GM06990 (cell line): ENCODE data around the gene COL23A1.

ENCODE experiments used
- DNase-seq: peaks from one replicate; pipeline ENCODE4 v3.0.0-alpha.2; 2011; ENCODE audit not compliant: insufficient read length; ENCODE audit errors: extremely low read depth
- H3K27me3 ChIP-seq: replicated peaks from 2 replicates; pipeline ENCODE4 v1.6.0; 2011; ENCODE audit warnings: low read length; ENCODE audit not compliant: control insufficient read depth, insufficient read depth
- H3K36me3 ChIP-seq: 2 replicates; pipeline ENCODE4 v1.5.1; 2011; ENCODE audit warnings: low read length; ENCODE audit not compliant: control insufficient read depth, insufficient read depth
- H3K4me3 ChIP-seq: replicated peaks from 2 replicates; pipeline ENCODE4 v1.5.1; 2011; ENCODE audit warnings: low read depth, mild to moderate bottlenecking, control low read depth, low read length
- TF ChIP-seq, protein P1 (sequence below): IDR thresholded peaks from 2 replicates; pipeline ENCODE4 v1.5.1; 2011; ENCODE audit warnings: low read length, control low read depth, mild to moderate bottlenecking, inconsistent platforms; ENCODE audit not compliant: insufficient read depth, poor library complexity, severe bottlenecking

Gene COL23A1

DNA sequence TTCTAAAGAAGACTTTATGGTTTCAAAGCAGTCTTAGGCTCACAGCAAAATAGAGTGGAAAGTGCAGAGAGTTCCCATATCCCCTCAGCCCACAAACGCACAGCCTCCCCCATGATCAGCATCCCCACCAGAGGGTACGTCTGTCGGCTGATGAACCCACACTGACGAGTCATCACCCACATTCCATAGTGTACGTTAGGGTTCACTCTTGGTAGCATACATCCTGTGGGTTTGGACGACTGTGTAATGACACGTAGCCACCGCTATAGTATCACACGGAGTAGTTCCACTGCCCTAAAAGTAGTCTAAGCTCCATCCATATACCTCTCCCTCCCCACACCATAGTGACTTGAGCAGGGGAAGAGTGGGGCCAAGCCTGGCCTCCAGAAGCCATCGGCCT, 221.9 kb downstream of the COL23A1 start:
- no peaks in the 10 kb centered on the region for H3K36me3 ChIP-seq
- H3K4me3 ChIP-seq, result no peak overlapping the region
- DNase-seq, result no peak
- no peaks in the 10 kb centered on the region; the same call in 1 of the 2 replicates for H3K27me3 ChIP-seq
- TF ChIP-seq, protein P1, sequence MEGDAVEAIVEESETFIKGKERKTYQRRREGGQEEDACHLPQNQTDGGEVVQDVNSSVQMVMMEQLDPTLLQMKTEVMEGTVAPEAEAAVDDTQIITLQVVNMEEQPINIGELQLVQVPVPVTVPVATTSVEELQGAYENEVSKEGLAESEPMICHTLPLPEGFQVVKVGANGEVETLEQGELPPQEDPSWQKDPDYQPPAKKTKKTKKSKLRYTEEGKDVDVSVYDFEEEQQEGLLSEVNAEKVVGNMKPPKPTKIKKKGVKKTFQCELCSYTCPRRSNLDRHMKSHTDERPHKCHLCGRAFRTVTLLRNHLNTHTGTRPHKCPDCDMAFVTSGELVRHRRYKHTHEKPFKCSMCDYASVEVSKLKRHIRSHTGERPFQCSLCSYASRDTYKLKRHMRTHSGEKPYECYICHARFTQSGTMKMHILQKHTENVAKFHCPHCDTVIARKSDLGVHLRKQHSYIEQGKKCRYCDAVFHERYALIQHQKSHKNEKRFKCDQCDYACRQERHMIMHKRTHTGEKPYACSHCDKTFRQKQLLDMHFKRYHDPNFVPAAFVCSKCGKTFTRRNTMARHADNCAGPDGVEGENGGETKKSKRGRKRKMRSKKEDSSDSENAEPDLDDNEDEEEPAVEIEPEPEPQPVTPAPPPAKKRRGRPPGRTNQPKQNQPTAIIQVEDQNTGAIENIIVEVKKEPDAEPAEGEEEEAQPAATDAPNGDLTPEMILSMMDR, result no peak

DNA sequence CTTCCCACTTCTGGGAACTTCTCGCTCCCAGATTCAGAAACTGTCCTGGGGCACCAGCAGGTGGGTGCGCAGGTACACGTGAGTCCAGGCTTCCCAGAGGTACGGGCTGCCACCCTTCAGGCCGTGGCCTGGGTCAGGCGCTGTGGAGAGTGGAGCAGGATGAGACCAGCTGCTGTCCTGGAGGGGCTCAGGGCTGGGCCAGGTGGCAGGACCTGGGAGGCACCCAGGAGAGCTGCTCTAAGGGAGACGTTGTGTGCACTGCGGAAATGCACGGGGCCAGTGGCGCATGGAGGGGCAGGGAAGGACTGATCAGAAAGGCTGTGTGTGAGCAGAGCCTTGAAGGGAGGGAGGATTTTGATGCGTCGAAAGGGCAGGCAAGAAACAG, 222.5 kb downstream of the COL23A1 start:
- no peaks in the 10 kb centered on the region for H3K36me3 ChIP-seq
- no peaks in the 10 kb centered on the region; the same call in 1 of the 2 replicates for H3K27me3 ChIP-seq
- H3K4me3 ChIP-seq, result no peak overlapping the region
- no peak for DNase-seq
- TF ChIP-seq, protein P1, result no peak

DNA sequence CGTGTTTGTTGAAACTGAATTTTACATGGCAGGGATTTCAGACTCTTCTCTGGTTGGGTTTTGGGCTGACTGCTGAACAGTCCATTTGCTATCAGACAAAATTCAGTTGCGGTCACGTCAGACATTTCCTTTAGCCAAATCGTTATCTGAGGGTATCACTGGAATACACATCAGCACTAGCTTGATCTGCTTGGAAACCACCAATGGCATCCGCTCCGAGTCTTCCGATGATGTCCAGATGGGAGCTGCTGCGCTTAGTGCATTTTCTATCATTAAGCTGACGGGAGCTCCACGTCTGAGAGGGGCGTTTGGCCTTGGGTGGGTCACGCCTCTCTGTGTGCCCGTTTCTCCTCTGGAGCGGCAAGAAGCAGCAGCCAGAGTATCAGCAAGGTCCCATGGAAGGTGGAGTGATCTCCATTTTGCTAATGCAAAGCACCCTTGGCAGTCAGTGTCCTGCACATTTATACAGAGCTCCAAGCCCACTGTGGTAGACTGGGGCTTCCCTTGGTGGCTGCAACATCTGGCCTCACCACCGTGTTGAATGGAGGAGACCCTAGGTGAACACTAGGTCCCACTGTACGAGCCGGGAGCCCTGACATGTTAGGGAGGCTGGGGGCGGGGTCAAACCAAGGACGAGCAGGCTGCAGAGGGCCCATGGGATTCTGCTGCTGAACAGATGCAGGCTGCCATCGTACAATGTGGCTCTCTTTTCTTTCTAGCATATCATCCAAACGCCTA, 223.0 kb downstream of the COL23A1 start:
- H3K4me3 ChIP-seq, result no peak overlapping the region
- DNase-seq, result no peak
- H3K36me3 ChIP-seq, result no peaks in the 10 kb centered on the region
- H3K27me3 ChIP-seq, result no peaks in the 10 kb centered on the region; the same call in 1 of the 2 replicates
- TF ChIP-seq, protein P1, result no peak

DNA sequence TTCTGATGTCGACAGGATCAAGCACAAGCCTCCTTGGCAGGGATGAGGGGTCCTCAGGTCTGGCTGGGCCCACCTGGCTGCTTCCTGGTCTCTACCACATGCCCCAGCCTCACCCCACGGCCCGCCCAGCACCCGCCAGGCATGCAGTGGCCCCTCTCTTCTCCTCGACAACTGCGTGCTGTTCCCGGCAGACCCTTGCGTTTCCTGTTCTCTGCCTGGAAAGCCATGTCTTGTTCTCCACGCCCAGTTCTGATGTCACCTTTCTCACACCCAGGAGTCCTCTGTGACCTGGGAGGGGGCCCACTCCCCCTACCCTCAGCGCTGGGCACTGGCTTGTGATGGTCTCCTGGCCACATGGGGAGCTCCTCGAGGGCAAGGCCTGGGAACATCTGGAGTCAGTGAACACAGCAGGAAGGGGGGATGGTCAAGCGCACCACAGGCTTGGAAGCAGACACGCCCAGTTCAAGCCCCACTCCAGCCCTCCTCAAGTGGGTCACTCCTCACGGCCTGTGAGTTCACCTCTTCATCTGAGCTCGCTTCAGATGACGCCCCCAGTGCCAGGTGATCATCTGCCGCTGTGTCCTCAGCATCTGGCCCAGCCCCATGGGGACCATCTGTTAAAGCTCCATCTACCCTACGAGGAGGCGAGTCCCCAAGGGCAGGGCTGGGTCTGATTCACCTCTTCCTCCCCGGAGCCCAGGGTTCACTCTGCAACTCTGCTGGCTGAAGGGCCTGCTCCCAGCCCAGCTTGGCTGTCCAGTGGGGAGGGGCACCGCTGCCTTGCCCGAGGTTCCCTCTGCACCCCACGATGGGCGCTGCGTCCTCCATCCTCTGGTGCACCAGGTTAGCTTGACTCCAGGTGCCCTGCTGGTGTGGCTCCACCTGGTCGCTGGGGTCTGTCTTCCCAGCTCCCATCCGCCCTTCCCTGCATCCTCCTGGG, 224.4 kb downstream of the COL23A1 start:
- Histone ChIP-seq H3K4me3 (no peak overlapping the region), H3K27me3 (no peaks in the 10 kb centered on the region; the same call in none of the 2 replicates), H3K36me3 (no peaks in the 10 kb centered on the region)
- no peak for DNase-seq
- TF ChIP-seq, protein P1, result no peak

DNA sequence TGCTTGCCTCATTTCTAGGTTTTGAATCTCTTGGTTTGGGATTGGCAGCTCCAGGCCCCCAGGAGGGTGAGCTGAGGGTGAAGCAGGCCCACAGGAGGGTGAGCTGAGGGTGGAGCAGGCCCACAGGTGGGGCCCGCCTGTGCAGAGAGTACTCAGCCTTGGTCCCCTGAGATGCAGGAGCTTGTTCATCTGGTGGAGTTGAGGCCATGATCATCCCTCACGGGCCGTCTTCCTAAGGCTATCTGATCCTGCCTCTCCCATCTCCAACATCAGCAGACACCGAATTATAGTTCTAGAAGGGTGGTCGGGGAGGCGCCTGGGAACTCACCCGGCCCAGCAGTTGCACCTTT, 225.9 kb downstream of the COL23A1 start:
- H3K27me3 ChIP-seq, result no peaks in the 10 kb centered on the region; the same call in none of the 2 replicates
- no peak overlapping the region for H3K4me3 ChIP-seq
- TF ChIP-seq, protein P1, result no peak

More for the DNA sequence above, 225.9 kb downstream of the COL23A1 start:
- no peaks in the 10 kb centered on the region for H3K36me3 ChIP-seq
- no peak for DNase-seq
